Chondrocyte (in vitro differentiated cells): ENCODE data around the gene C12orf43. TPM values are rescaled to one million over a fixed set of nuclear protein-coding genes. Genes with fewer than 3 reads are reported as not detected.

ENCODE experiments used
- DNase-seq: peaks from one replicate; pipeline ENCODE4 v3.0.0; 2021; ENCODE audit warnings: mixed read lengths, low spot score
- H3K27ac Mint-ChIP-seq: one replicate; pipeline ENCODE4 v1.8.0; 2021; ENCODE audit warnings: mild to moderate bottlenecking, moderate library complexity, mixed read lengths; ENCODE audit not compliant: unreplicated experiment
- H3K27me3 Mint-ChIP-seq: 2 replicates; pipeline ENCODE4 v1.8.0; 2021; ENCODE audit warnings: low read depth, mixed read lengths
- H3K36me3 Mint-ChIP-seq: 2 replicates; pipeline ENCODE4 v1.8.0; 2021; ENCODE audit warnings: low read depth, mixed read lengths
- H3K4me1 Mint-ChIP-seq: 2 replicates; pipeline ENCODE4 v1.8.0; 2021; ENCODE audit warnings: low read depth, mild to moderate bottlenecking, mixed read lengths
- H3K4me3 Mint-ChIP-seq: one replicate; pipeline ENCODE4 v1.8.0; 2021; ENCODE audit warnings: mild to moderate bottlenecking, moderate library complexity, mixed read lengths; ENCODE audit not compliant: unreplicated experiment
- H3K9me3 Mint-ChIP-seq: 2 replicates; pipeline ENCODE4 v1.8.0; 2021; ENCODE audit warnings: low read depth, mixed read lengths
- CTCF ChIP-seq: fragments of 200-600 bp; sonication (generic); IDR thresholded peaks from 2 replicates; pipeline ENCODE4 v1.5.0; 2021; ENCODE audit warnings: antibody characterized with exemption, mild to moderate bottlenecking, moderate library complexity
- total RNA-seq: library from RNA; stranded (reverse); gene quantifications from 3 replicates; pipeline ENCODE4 v1.2.1, GENCODE V29; 2021

C12orf43 gene
- total RNA-seq, 1 donor from 2014 or later: 14.1 TPM

GRCh38 chr12:120972870-120973543 is 43.3 kb downstream of the C12orf43 start:
- Mint-ChIP-seq H3K27me3 (no peaks in the 10 kb centered on the region), H3K4me1 (peaks cover 12% of the 10 kb centered on the region), H3K36me3 (no peaks in the 10 kb centered on the region), H3K27ac (no peak overlapping the region), H3K9me3 (no peaks in the 10 kb centered on the region), H3K4me3 (no peak overlapping the region)
- no peak for DNase-seq
- TF ChIP-seq CTCF: no peak

- TF ChIP-seq CTCF: peak; percentile 90
- no peaks in the 10 kb centered on the region for H3K36me3 Mint-ChIP-seq
- H3K27ac Mint-ChIP-seq: no peak overlapping the region
- H3K4me1 Mint-ChIP-seq: peaks cover 12% of the 10 kb centered on the region
- H3K9me3 Mint-ChIP-seq: no peaks in the 10 kb centered on the region
- H3K27me3 Mint-ChIP-seq: peaks cover 2% of the 10 kb centered on the region
- H3K4me3 Mint-ChIP-seq: no peak overlapping the region
- DNase-seq: no peak
These were observed 44.7 kb downstream of the C12orf43 start for GRCh38 chr12:120971299-120972180.

- Mint-ChIP-seq H3K36me3 (no peaks in the 10 kb centered on the region), H3K4me1 (peaks cover 12% of the 10 kb centered on the region), H3K4me3 (no peak overlapping the region), H3K9me3 (no peaks in the 10 kb centered on the region), H3K27me3 (peaks cover 6% of the 10 kb centered on the region), H3K27ac (no peak overlapping the region)
- no peak for DNase-seq
- TF ChIP-seq CTCF: no peak
These were observed 46.0 kb downstream of the C12orf43 start for GRCh38 chr12:120970310-120970709.

GRCh38 chr12:120965534-120966091 is 50.7 kb downstream of the C12orf43 start:
- Mint-ChIP-seq H3K27me3 (peaks cover 6% of the 10 kb centered on the region), H3K9me3 (no peaks in the 10 kb centered on the region), H3K36me3 (no peaks in the 10 kb centered on the region), H3K4me3 (no peak overlapping the region), H3K4me1 (no peaks in the 10 kb centered on the region), H3K27ac (no peak overlapping the region)
- DNase-seq: no peak
- TF ChIP-seq CTCF: no peak

GRCh38 chr12:120964298-120964697 is 52.0 kb downstream of the C12orf43 start:
- Mint-ChIP-seq H3K27ac (no peak overlapping the region), H3K36me3 (no peaks in the 10 kb centered on the region), H3K4me3 (no peak overlapping the region), H3K4me1 (no peaks in the 10 kb centered on the region), H3K9me3 (no peaks in the 10 kb centered on the region), H3K27me3 (peaks cover 6% of the 10 kb centered on the region)
- TF ChIP-seq CTCF: no peak
- DNase-seq: no peak
